GOT3 (cell line): ENCODE results near the gene SSUH2.
"Not testable (repeated sequence)": the region's sequence is repeated elsewhere in the genome, so short reads cannot be mapped to it uniquely, and the experiment has no call there.

Experiments
- DNase-seq: peaks from one replicate; lab custom pipeline; 2025; ENCODE audit warnings: mixed read lengths; lab: John Stamatoyannopoulos, UW

The SSUH2 gene

GRCh38 chr3:8608791-8609467 lies 35.7 kb downstream of the SSUH2 start:
- DNase-seq: no peak

GRCh38 chr3:8608041-8608790 lies 36.4 kb downstream of the SSUH2 start:
- no peak for DNase-seq

- DNase-seq: no peak
Observed at GRCh38 chr3:8607234-8608040, 37.2 kb downstream of the SSUH2 start.

GRCh38 chr3:8606701-8607231 lies 37.8 kb downstream of the SSUH2 start:
- DNase-seq: no peak

- no peak for DNase-seq
Observed at GRCh38 chr3:8604988-8605387, 39.6 kb downstream of the SSUH2 start.

- no peak for DNase-seq
Observed at GRCh38 chr3:8604006-8604405, 40.6 kb downstream of the SSUH2 start.

- DNase-seq: no peak
Observed at GRCh38 chr3:8603115-8603710, 41.4 kb downstream of the SSUH2 start.

GRCh38 chr3:8600457-8600856 lies 44.1 kb downstream of the SSUH2 start:
- no peak for DNase-seq

- DNase-seq: no peak
Observed at GRCh38 chr3:8599146-8599545, 45.5 kb downstream of the SSUH2 start.

GRCh38 chr3:8597219-8597853 lies 47.3 kb downstream of the SSUH2 start:
- DNase-seq: no peak

GRCh38 chr3:8596321-8597218 lies 48.0 kb downstream of the SSUH2 start:
- DNase-seq: no peak

- DNase-seq: no peak
Observed at GRCh38 chr3:8595695-8596115, 48.9 kb downstream of the SSUH2 start.

GRCh38 chr3:8595252-8595651 lies 49.3 kb downstream of the SSUH2 start:
- DNase-seq: no peak

GRCh38 chr3:8593021-8593827 lies 51.4 kb downstream of the SSUH2 start:
- DNase-seq: no peak

- DNase-seq: no peak
Observed at GRCh38 chr3:8589880-8590556, 54.6 kb downstream of the SSUH2 start.

- DNase-seq: no peak
Observed at GRCh38 chr3:8584661-8585060, 59.9 kb downstream of the SSUH2 start.

GRCh38 chr3:8581806-8582445 lies 62.7 kb downstream of the SSUH2 start:
- DNase-seq: no peak

- DNase-seq: no peak
Observed at GRCh38 chr3:8581373-8581772, 63.2 kb downstream of the SSUH2 start.

GRCh38 chr3:8580434-8580833 lies 64.2 kb downstream of the SSUH2 start:
- DNase-seq: not testable (repeated sequence)
